Measurements from ENCODE around the gene HSPA2.
A peak's percentile ranks its signal among the peaks of the same experiment; 100 is the strongest.
"Not testable (repeated sequence)": the region's sequence is repeated elsewhere in the genome, so short reads cannot be mapped to it uniquely, and the experiment has no call there.

HSPA2 gene

GRCh38 chr14:64562436-64562835, 21.9 kb downstream of the HSPA2 start:
- H3K4me3 ChIP-seq (ENCODE audit: low read depth, low read length): no peak overlapping the region
- no peak for TF ChIP-seq CTCF (conservative IDR thresholded peaks at IDR 0.05; ENCODE audit: low read depth, low read length)
- DNase-seq (ENCODE audit: low read depth): no peak

- H3K4me3 ChIP-seq (ENCODE audit: low read depth, low read length): no peak overlapping the region
- DNase-seq (ENCODE audit: low read depth): no peak
- TF ChIP-seq CTCF (conservative IDR thresholded peaks at IDR 0.05; ENCODE audit: low read depth, low read length): no peak
Observed at GRCh38 chr14:64563696-64564095, 23.2 kb downstream of the HSPA2 start.

GRCh38 chr14:64566651-64567122, 26.1 kb downstream of the HSPA2 start:
- H3K4me3 ChIP-seq (ENCODE audit: low read depth, low read length): no peak overlapping the region
- DNase-seq (ENCODE audit: low read depth): no peak
- TF ChIP-seq CTCF (conservative IDR thresholded peaks at IDR 0.05; ENCODE audit: low read depth, low read length): no peak

- H3K4me3 ChIP-seq (ENCODE audit: low read depth, low read length): no peak overlapping the region
- DNase-seq (ENCODE audit: low read depth): peak; percentile 86
- TF ChIP-seq CTCF (conservative IDR thresholded peaks at IDR 0.05; ENCODE audit: low read depth, low read length): no peak
Observed at GRCh38 chr14:64569138-64569631, 28.6 kb downstream of the HSPA2 start.

- not testable (repeated sequence) for H3K4me3 ChIP-seq (ENCODE audit: low read depth, low read length); DNase-seq (ENCODE audit: low read depth)
Observed at GRCh38 chr14:64569646-64570045, 29.1 kb downstream of the HSPA2 start.

GRCh38 chr14:64572386-64573104, 32.0 kb downstream of the HSPA2 start:
- no peak for TF ChIP-seq CTCF (conservative IDR thresholded peaks at IDR 0.05; ENCODE audit: low read depth, low read length)

GRCh38 chr14:64573109-64573508, 32.6 kb downstream of the HSPA2 start:
- peak; percentile 60 for DNase-seq (ENCODE audit: low read depth)
- TF ChIP-seq CTCF (conservative IDR thresholded peaks at IDR 0.05; ENCODE audit: low read depth, low read length): no peak
- H3K4me3 ChIP-seq (ENCODE audit: low read depth, low read length): no peak overlapping the region

More at GRCh38 chr14:64572386-64573104, 32.0 kb downstream of the HSPA2 start:
- DNase-seq (ENCODE audit: low read depth): no peak
- H3K4me3 ChIP-seq (ENCODE audit: low read depth, low read length): no peak overlapping the region
